Mesothelial cell of epicardium (in vitro differentiated cells): Measurements from ENCODE around the gene FANCE. TPM values are rescaled to one million over a fixed set of nuclear protein-coding genes. Genes with fewer than 3 reads are reported as not detected.
"Not testable (repeated sequence)": the region's sequence is repeated elsewhere in the genome, so short reads cannot be mapped to it uniquely, and the experiment has no call there.

Source experiments
- DNase-seq, 2 experiments: peaks; one replicate each; pipeline ENCODE4 v3.0.0; 2021; ENCODE audit warnings: low spot score in 2 of 2; ENCODE audit not compliant: unreplicated experiment in 2 of 2
- H3K27ac Mint-ChIP-seq: 2 replicates; pipeline ENCODE4 v1.8.0; 2021; ENCODE audit warnings: mixed read lengths
- H3K27me3 Mint-ChIP-seq: 2 replicates; pipeline ENCODE4 v1.8.0; 2021; ENCODE audit warnings: low read depth, mixed read lengths
- H3K36me3 Mint-ChIP-seq: 2 replicates; pipeline ENCODE4 v1.8.0; 2021; ENCODE audit warnings: mixed read lengths
- H3K4me1 Mint-ChIP-seq: 2 replicates; pipeline ENCODE4 v1.8.0; 2021; ENCODE audit warnings: mixed read lengths
- H3K4me3 Mint-ChIP-seq: 2 replicates; pipeline ENCODE4 v1.8.0; 2021; ENCODE audit warnings: mild to moderate bottlenecking, moderate library complexity, mixed read lengths
- H3K9me3 Mint-ChIP-seq: 2 replicates; pipeline ENCODE4 v1.8.0; 2021; ENCODE audit warnings: mixed read lengths
- CTCF ChIP-seq: fragments of 200-600 bp; sonication (generic); IDR thresholded peaks from one replicate; pipeline ENCODE4 v1.5.0; 2021; ENCODE audit warnings: antibody characterized with exemption; ENCODE audit not compliant: unreplicated experiment
- total RNA-seq: library from RNA; stranded (reverse); gene quantifications from 3 replicates; pipeline ENCODE4 v1.2.1, GENCODE V29; 2021

Gene FANCE
- total RNA-seq, 1 donor from 2014 or later = 8.0 TPM

- no peak overlapping the region for H3K4me3 Mint-ChIP-seq
Measured at GRCh38 chr6:35432291-35432690, 19.8 kb upstream of the FANCE start.

GRCh38 chr6:35432702-35433101 lies 19.4 kb upstream of the FANCE start:
- not testable (repeated sequence) for H3K4me3 Mint-ChIP-seq, H3K4me1 Mint-ChIP-seq, H3K27me3 Mint-ChIP-seq, DNase-seq, H3K27ac Mint-ChIP-seq
- Mint-ChIP-seq H3K36me3 (peaks cover 19% of the 10 kb centered on the region), H3K9me3 (peaks cover 16% of the 10 kb centered on the region)

More at GRCh38 chr6:35432291-35432690, 19.8 kb upstream of the FANCE start:
- no peaks in the 10 kb centered on the region for H3K27me3 Mint-ChIP-seq
- DNase-seq = no peak
- no peak for TF ChIP-seq CTCF
- no peaks in the 10 kb centered on the region for H3K4me1 Mint-ChIP-seq
- H3K36me3 Mint-ChIP-seq = peaks cover 19% of the 10 kb centered on the region
- H3K27ac Mint-ChIP-seq = no peak overlapping the region
- H3K9me3 Mint-ChIP-seq = peaks cover 16% of the 10 kb centered on the region

GRCh38 chr6:35435074-35435837 lies 16.9 kb upstream of the FANCE start:
- Mint-ChIP-seq H3K9me3 (peaks cover 2% of the 10 kb centered on the region), H3K27me3 (no peaks in the 10 kb centered on the region), H3K4me1 (no peaks in the 10 kb centered on the region), H3K4me3 (no peak overlapping the region), H3K27ac (no peak overlapping the region), H3K36me3 (no peaks in the 10 kb centered on the region)
- no peak for TF ChIP-seq CTCF
- no peak for DNase-seq

- DNase-seq = no peak
- Mint-ChIP-seq H3K9me3 (no peaks in the 10 kb centered on the region), H3K27ac (no peak overlapping the region), H3K4me1 (no peaks in the 10 kb centered on the region), H3K27me3 (no peaks in the 10 kb centered on the region), H3K36me3 (no peaks in the 10 kb centered on the region), H3K4me3 (no peak overlapping the region)
- no peak for TF ChIP-seq CTCF
Measured at GRCh38 chr6:35436071-35436857, 15.9 kb upstream of the FANCE start.

- DNase-seq, H3K36me3 Mint-ChIP-seq, H3K4me3 Mint-ChIP-seq, H3K27ac Mint-ChIP-seq, H3K9me3 Mint-ChIP-seq, H3K4me1 Mint-ChIP-seq, H3K27me3 Mint-ChIP-seq: not testable (repeated sequence)
Measured at GRCh38 chr6:35438378-35439065, 13.6 kb upstream of the FANCE start.

GRCh38 chr6:35439308-35439707 lies 12.8 kb upstream of the FANCE start:
- no peak for TF ChIP-seq CTCF
- Mint-ChIP-seq H3K4me3 (no peak overlapping the region), H3K27ac (no peak overlapping the region), H3K27me3 (no peaks in the 10 kb centered on the region), H3K4me1 (no peaks in the 10 kb centered on the region), H3K36me3 (no peaks in the 10 kb centered on the region), H3K9me3 (no peaks in the 10 kb centered on the region)
- DNase-seq = no peak
